Keratinocyte (primary cell): ENCODE measurements around the gene GPATCH4. TPM values are rescaled to one million over a fixed set of nuclear protein-coding genes. Genes with fewer than 3 reads are reported as not detected.

ENCODE experiments used
- DNase-seq: peaks from one replicate; pipeline ENCODE4 v3.0.0-alpha.2; 2011; ENCODE audit warnings: low read depth, missing footprints, low spot score
- FAIRE-seq: peaks from 2 replicates; lab custom pipeline; 2011; peaks lifted over from hg19 to GRCh38; lab: Jason Lieb, UNC
- H2AFZ ChIP-seq: 2 replicates; pipeline ENCODE4 v1.6.0; 2012; ENCODE audit warnings: low read length, control low read depth, inconsistent platforms; ENCODE audit not compliant: control insufficient read depth
- H3K27ac ChIP-seq: 2 replicates; pipeline ENCODE4 v1.5.1; 2011; ENCODE audit warnings: low read length; ENCODE audit not compliant: control insufficient read depth, insufficient read depth
- H3K27me3 ChIP-seq: 3 replicates; pipeline ENCODE4 v1.6.0; 2011; ENCODE audit warnings: low read length; ENCODE audit not compliant: control insufficient read depth, insufficient read depth; ENCODE audit errors: extremely low read depth
- H3K36me3 ChIP-seq, 2 experiments: 2 replicates in 1 of 2; 3 replicates in 1 of 2; pipeline ENCODE4 v1.5.1; 2011; ENCODE audit warnings: low read length in 2 of 2, mild to moderate bottlenecking in 1 of 2; ENCODE audit not compliant: control insufficient read depth in 2 of 2, insufficient read depth in 2 of 2; ENCODE audit errors: extremely low read depth in 1 of 2
- H3K4me1 ChIP-seq: 3 replicates; pipeline ENCODE4 v1.5.1; 2011; ENCODE audit warnings: low read length; ENCODE audit not compliant: control insufficient read depth, insufficient read depth; ENCODE audit errors: extremely low read depth
- H3K4me2 ChIP-seq: 3 replicates; pipeline ENCODE4 v1.6.0; 2011; ENCODE audit warnings: low read depth, low read length; ENCODE audit not compliant: control insufficient read depth, insufficient read depth; ENCODE audit errors: extremely low read depth
- H3K4me3 ChIP-seq, 3 experiments: fragments of 200-600 bp in 1 of 3; sonication (generic) in 1 of 3; 2 replicates in 2 of 3; 3 replicates in 1 of 3; pipeline ENCODE4 v1.5.1; 2011 to 2016; ENCODE audit warnings: low read length in 3 of 3, mild to moderate bottlenecking in 3 of 3, control low read depth in 2 of 3, inconsistent platforms in 1 of 3, low read depth in 1 of 3, mixed read lengths in 1 of 3, mixed run types in 1 of 3, moderate library complexity in 1 of 3; ENCODE audit not compliant: control insufficient read depth in 2 of 3, insufficient read depth in 2 of 3; ENCODE audit errors: extremely low read depth in 1 of 3
- H3K79me2 ChIP-seq: 2 replicates; pipeline ENCODE4 v1.6.0; 2012; ENCODE audit warnings: low read length; ENCODE audit not compliant: control insufficient read depth, insufficient read depth
- H3K9ac ChIP-seq: 3 replicates; pipeline ENCODE4 v1.6.0; 2011; ENCODE audit warnings: low read length; ENCODE audit not compliant: control insufficient read depth, insufficient read depth; ENCODE audit errors: extremely low read depth
- H3K9me1 ChIP-seq: 3 replicates; pipeline ENCODE4 v1.6.0; 2011; ENCODE audit warnings: low read length; ENCODE audit not compliant: control insufficient read depth, insufficient read depth; ENCODE audit errors: extremely low read depth
- H3K9me3 ChIP-seq: 2 replicates; pipeline ENCODE4 v1.5.1; 2012; ENCODE audit warnings: low read depth, low read length; ENCODE audit not compliant: control insufficient read depth
- H4K20me1 ChIP-seq: 3 replicates; pipeline ENCODE4 v1.6.0; 2011; ENCODE audit warnings: low read length; ENCODE audit not compliant: control insufficient read depth, insufficient read depth; ENCODE audit errors: extremely low read depth
- EZH2 ChIP-seq: IDR thresholded peaks from one replicate; pipeline ENCODE4 v1.6.1; 2012; ENCODE audit warnings: inconsistent platforms, mild to moderate bottlenecking, low read length, moderate library complexity
- dilution Hi-C: fragments of 300-500 bp; cut with MboI; formaldehyde crosslinking; loops from one replicate; pipeline ENCODE4 v1.7.0; 2020; ENCODE audit warnings: low sequenced_read_pairs; ENCODE audit not compliant: extremely low pct_ligation_motif_present
- polyA plus RNA-seq, 5 experiments: library from polyadenylated mRNA; depleted of rRNA in 3 of 5; stranded (reverse) in 3 of 5; stranded (forward) in 1 of 5; unstranded in 1 of 5; fragments of >200 nt; gene quantifications; 1 replicate in 1 of 5; 2 replicates in 3 of 5; 3 replicates in 1 of 5; pipeline versions ENCODE4 v1.2.1 to v1.2.3, GENCODE V29; 2011 to 2012; ENCODE audit warnings: missing spikeins in 2 of 5, low read depth in 1 of 5, low replicate concordance in 1 of 5
- TF ChIP-seq, protein P1 (sequence below), 3 experiments: IDR thresholded peaks in 1 of 3; conservative IDR thresholded peaks in 1 of 3; optimal IDR thresholded peaks in 1 of 3; 2 replicates in 2 of 3; 3 replicates in 1 of 3; pipeline versions ENCODE3 to v1.5.1; 2011; ENCODE audit warnings: low read length in 3 of 3, mild to moderate bottlenecking in 3 of 3, moderate library complexity in 2 of 3, control low read depth in 1 of 3, inconsistent platforms in 1 of 3; ENCODE audit not compliant: insufficient read depth in 2 of 3; ENCODE audit errors: extremely low read depth in 1 of 3

The GPATCH4 gene
- polyA plus RNA-seq, 1 donor (not counting 4 experiments of a cell fraction or from before 2014, with no cell fraction given) = 43.5 TPM

DNA sequence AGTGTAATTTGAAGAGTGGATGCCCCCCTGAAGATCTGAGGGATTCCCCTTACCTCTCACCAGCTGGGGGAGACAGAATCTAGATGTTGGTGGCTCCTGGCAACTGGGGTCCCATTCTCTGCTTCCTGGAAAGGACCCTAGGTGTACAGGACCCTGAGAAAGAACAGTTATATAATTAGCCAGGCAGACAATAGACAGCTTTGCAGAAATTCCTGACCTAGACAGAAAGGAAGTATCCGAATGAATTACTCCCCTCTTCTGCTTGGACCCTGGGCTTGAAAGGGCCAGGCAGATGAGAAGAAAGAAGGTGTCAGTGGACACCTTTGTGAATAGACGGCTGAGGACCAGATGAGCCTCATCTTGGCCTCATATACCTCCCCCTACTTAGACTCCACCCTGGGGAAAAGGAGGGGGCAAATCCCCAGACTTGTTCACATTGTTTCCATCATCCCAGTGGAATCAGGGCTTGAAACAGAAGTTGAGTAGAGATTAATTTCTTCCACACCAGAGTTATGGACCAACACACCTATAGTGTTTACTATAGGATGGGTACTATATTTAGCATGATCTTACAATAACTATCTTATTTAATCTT lies 27.1 kb downstream of the GPATCH4 start:
- Histone ChIP-seq H3K9me1 (no peaks in the 10 kb centered on the region), H4K20me1 (no peaks in the 10 kb centered on the region), H3K9me3 (no peaks in the 10 kb centered on the region), H3K27ac (no peak overlapping the region), H3K27me3 (no peaks in the 10 kb centered on the region), H3K4me1 (peaks cover 19% of the 10 kb centered on the region), H2AFZ (no peak overlapping the region), H3K36me3 (peaks cover 0 to under 1% of the 10 kb centered on the region in 2 experiments), H3K9ac (no peak overlapping the region), H3K79me2 (peaks cover 20% of the 10 kb centered on the region), H3K4me2 (no peak overlapping the region), H3K4me3 (no peak overlapping the region)
- FAIRE-seq (no peak), DNase-seq (no peak)
- no peak for TF ChIP-seq EZH2
- TF ChIP-seq, protein P1, sequence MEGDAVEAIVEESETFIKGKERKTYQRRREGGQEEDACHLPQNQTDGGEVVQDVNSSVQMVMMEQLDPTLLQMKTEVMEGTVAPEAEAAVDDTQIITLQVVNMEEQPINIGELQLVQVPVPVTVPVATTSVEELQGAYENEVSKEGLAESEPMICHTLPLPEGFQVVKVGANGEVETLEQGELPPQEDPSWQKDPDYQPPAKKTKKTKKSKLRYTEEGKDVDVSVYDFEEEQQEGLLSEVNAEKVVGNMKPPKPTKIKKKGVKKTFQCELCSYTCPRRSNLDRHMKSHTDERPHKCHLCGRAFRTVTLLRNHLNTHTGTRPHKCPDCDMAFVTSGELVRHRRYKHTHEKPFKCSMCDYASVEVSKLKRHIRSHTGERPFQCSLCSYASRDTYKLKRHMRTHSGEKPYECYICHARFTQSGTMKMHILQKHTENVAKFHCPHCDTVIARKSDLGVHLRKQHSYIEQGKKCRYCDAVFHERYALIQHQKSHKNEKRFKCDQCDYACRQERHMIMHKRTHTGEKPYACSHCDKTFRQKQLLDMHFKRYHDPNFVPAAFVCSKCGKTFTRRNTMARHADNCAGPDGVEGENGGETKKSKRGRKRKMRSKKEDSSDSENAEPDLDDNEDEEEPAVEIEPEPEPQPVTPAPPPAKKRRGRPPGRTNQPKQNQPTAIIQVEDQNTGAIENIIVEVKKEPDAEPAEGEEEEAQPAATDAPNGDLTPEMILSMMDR (optimal IDR thresholded peaks at IDR 0.05 in 1 of 3, IDR thresholded peaks at IDR 0.05 in 1 of 3, conservative IDR thresholded peaks at IDR 0.05 in 1 of 3; ENCODE audit: extremely low read depth in 1 of 3, insufficient read depth in 2 of 3, low read length in 3 of 3) = no peak
- dilution Hi-C loops = no loop called here

DNA sequence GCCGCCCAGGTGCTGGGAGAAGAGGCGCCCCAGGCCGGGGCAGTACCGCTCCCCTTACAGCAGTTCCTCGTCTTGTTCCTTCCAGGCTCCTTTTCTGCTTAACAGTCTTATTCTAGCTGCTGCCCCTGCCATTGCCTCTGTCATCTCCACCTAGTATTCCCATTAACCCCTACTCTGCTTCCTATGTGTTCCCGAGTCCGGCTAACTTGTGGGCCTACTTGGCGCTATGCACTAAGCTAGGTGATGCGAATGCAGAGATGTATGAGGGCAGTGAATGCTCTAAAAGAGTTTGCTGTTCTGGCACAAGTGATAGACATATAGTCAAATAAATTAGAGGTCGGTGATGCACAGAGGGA lies 28.6 kb downstream of the GPATCH4 start:
- Histone ChIP-seq H3K4me3 (peak overlapping the region; percentile 56 to 87 (median 74)), H3K79me2 (peaks cover 20% of the 10 kb centered on the region), H2AFZ (peak overlapping the region; percentile 24), H3K4me1 (peaks cover 19% of the 10 kb centered on the region), H3K9me1 (no peaks in the 10 kb centered on the region), H3K27ac (no peak overlapping the region), H3K4me2 (peak overlapping the region; percentile 98), H4K20me1 (no peaks in the 10 kb centered on the region), H3K27me3 (no peaks in the 10 kb centered on the region), H3K9ac (peak overlapping the region; percentile 84), H3K9me3 (no peaks in the 10 kb centered on the region), H3K36me3 (peaks cover 0 to 3% of the 10 kb centered on the region in 2 experiments)
- DNase-seq (no peak), FAIRE-seq (no peak)
- TF ChIP-seq, protein P1 (optimal IDR thresholded peaks at IDR 0.05 in 1 of 3, IDR thresholded peaks at IDR 0.05 in 1 of 3, conservative IDR thresholded peaks at IDR 0.05 in 1 of 3; ENCODE audit: extremely low read depth in 1 of 3, insufficient read depth in 2 of 3, low read length in 3 of 3) = no peak
- TF ChIP-seq EZH2 = no peak
- dilution Hi-C loops = no loop called here
